GM23338 (cell line): ENCODE measurements around the gene NBAS. TPM values are rescaled to one million over a fixed set of nuclear protein-coding genes. Genes with fewer than 3 reads are reported as not detected.

Experiments used
- ATAC-seq: fragments of 200-7000 bp; cut with Tn5 transposase; 3 replicates; pipeline ENCODE4 v1.9.1; 2020
- DNase-seq: peaks from one replicate; pipeline ENCODE4 v3.0.0-alpha.2; 2015; ENCODE audit warnings: low spot score
- H2AFZ ChIP-seq: fragments of 200-600 bp; sonication (generic); 2 replicates; pipeline ENCODE4 v1.8.0; 2016; ENCODE audit warnings: antibody characterized with exemption, mild to moderate bottlenecking, moderate library complexity
- H3F3A ChIP-seq: fragments of 200-600 bp; sonication (generic); replicated peaks from 2 replicates; pipeline ENCODE4 v1.8.0; 2017; ENCODE audit warnings: antibody characterized with exemption, mixed run types, low read depth
- H3K27ac ChIP-seq: fragments of 200-600 bp; sonication (generic); 2 replicates; pipeline ENCODE4 v1.6.1; 2016; ENCODE audit warnings: low read depth
- H3K27me3 ChIP-seq: fragments of 200-600 bp; sonication (generic); 2 replicates; pipeline ENCODE4 v1.8.0; 2016; ENCODE audit warnings: mild to moderate bottlenecking, mixed run types, moderate library complexity; ENCODE audit not compliant: insufficient read depth
- H3K36me3 ChIP-seq: fragments of 200-600 bp; sonication (generic); 2 replicates; pipeline ENCODE4 v1.8.0; 2016; ENCODE audit warnings: mild to moderate bottlenecking; ENCODE audit not compliant: insufficient read depth
- H3K4me1 ChIP-seq: fragments of 200-600 bp; sonication (generic); 2 replicates; pipeline ENCODE4 v1.8.0; 2016; ENCODE audit warnings: mild to moderate bottlenecking, moderate library complexity; ENCODE audit not compliant: insufficient read depth
- H3K4me2 ChIP-seq: fragments of 200-600 bp; sonication (generic); 2 replicates; pipeline ENCODE4 v1.7.1; 2017; ENCODE audit warnings: mixed run types
- H3K4me3 ChIP-seq: fragments of 200-600 bp; sonication (generic); 2 replicates; pipeline ENCODE4 v1.6.1; 2016; ENCODE audit warnings: mixed run types
- H3K79me2 ChIP-seq: fragments of 200-600 bp; sonication (generic); replicated peaks from 2 replicates; pipeline ENCODE4 v1.8.0; 2017; ENCODE audit warnings: mild to moderate bottlenecking; ENCODE audit not compliant: insufficient read depth
- H3K9me2 ChIP-seq: fragments of 200-600 bp; sonication (generic); 2 replicates; pipeline ENCODE4 v1.8.0; 2017; ENCODE audit not compliant: insufficient read depth
- H4K20me1 ChIP-seq: fragments of 200-600 bp; sonication (generic); replicated peaks from 2 replicates; pipeline ENCODE4 v1.8.0; 2017; ENCODE audit warnings: mild to moderate bottlenecking; ENCODE audit not compliant: insufficient read depth
- H3K27ac Mint-ChIP-seq: 2 replicates; pipeline ENCODE4 v1.8.0; 2020; ENCODE audit warnings: inconsistent platforms, mild to moderate bottlenecking, moderate library complexity, mixed read lengths
- H3K27me3 Mint-ChIP-seq: 3 replicates; pipeline ENCODE4 v1.8.0; 2022; ENCODE audit warnings: low read depth, mild to moderate bottlenecking, moderate library complexity, mixed read lengths, inconsistent platforms; ENCODE audit not compliant: insufficient read depth, poor library complexity
- H3K36me3 Mint-ChIP-seq: 3 replicates; pipeline ENCODE4 v1.8.0; 2021; ENCODE audit warnings: low read depth, mild to moderate bottlenecking, inconsistent platforms, moderate library complexity, mixed read lengths
- H3K4me1 Mint-ChIP-seq: 3 replicates; pipeline ENCODE4 v1.8.0; 2020; ENCODE audit warnings: mild to moderate bottlenecking, inconsistent platforms, mixed read lengths
- H3K4me3 Mint-ChIP-seq: 3 replicates; pipeline ENCODE4 v1.8.0; 2021; ENCODE audit warnings: moderate library complexity, mild to moderate bottlenecking, inconsistent platforms, mixed read lengths
- H3K9me3 Mint-ChIP-seq: 3 replicates; pipeline ENCODE4 v1.8.0; 2020; ENCODE audit warnings: moderate library complexity, mild to moderate bottlenecking, inconsistent platforms, mixed read lengths
- CREB1 ChIP-seq: fragments of 250-450 bp; sonication (Bioruptor Pico); IDR thresholded peaks from 2 replicates; pipeline ENCODE4 v1.5.0; 2020; ENCODE audit warnings: low read depth, mild to moderate bottlenecking, moderate library complexity
- ETS1 ChIP-seq: IDR thresholded peaks from 2 replicates; pipeline ENCODE4 v1.6.1; 2016; ENCODE audit warnings: antibody characterized with exemption
- EZH2 ChIP-seq: fragments of 200-600 bp; sonication (generic); IDR thresholded peaks from one replicate; pipeline ENCODE4 v1.8.0; 2017; ENCODE audit warnings: antibody characterized with exemption, mild to moderate bottlenecking, low read depth; ENCODE audit not compliant: unreplicated experiment
- EZH2phosphoT487 ChIP-seq: fragments of 200-600 bp; sonication (generic); IDR thresholded peaks from one replicate; pipeline ENCODE4 v1.8.1; 2018; ENCODE audit warnings: antibody characterized with exemption; ENCODE audit not compliant: unreplicated experiment
- JUNB ChIP-seq: IDR thresholded peaks from one replicate; pipeline ENCODE4 v1.6.1; 2016; ENCODE audit warnings: antibody characterized with exemption; ENCODE audit not compliant: unreplicated experiment
- POLR2AphosphoS5 ChIP-seq: IDR thresholded peaks from 2 replicates; pipeline ENCODE4 v1.6.1; 2016; ENCODE audit warnings: antibody characterized with exemption, low read depth
- STAT1 ChIP-seq: IDR thresholded peaks from one replicate; pipeline ENCODE4 v1.6.1; 2016; ENCODE audit warnings: antibody characterized with exemption; ENCODE audit not compliant: unreplicated experiment
- ZNF114 ChIP-seq: fragments of 250-450 bp; sonication (Bioruptor Pico); IDR thresholded peaks from 2 replicates; pipeline ENCODE4 v1.5.0; 2020; ENCODE audit warnings: mild to moderate bottlenecking, moderate library complexity
- ZNF331 ChIP-seq: fragments of 250-450 bp; sonication (Bioruptor Pico); IDR thresholded peaks from 2 replicates; pipeline ENCODE4 v1.5.0; 2020; ENCODE audit warnings: low read depth, mild to moderate bottlenecking, moderate library complexity
- ZNF462 ChIP-seq: fragments of 250-450 bp; sonication (Bioruptor Pico); IDR thresholded peaks from 2 replicates; pipeline ENCODE4 v1.5.0; 2020; ENCODE audit warnings: mild to moderate bottlenecking, moderate library complexity
- polyA plus RNA-seq: library from polyadenylated mRNA; unstranded; fragments of >200 nt; fragmentation: Nextera tagmentation; extraction: Ambion mirVana; gene quantifications from 2 replicates; pipeline ENCODE4 v1.2.1, GENCODE V29; 2016
- total RNA-seq: library from RNA; depleted of rRNA; stranded (reverse); fragments of >200 nt; shearing (Covaris generic); gene quantifications from 2 replicates; pipeline ENCODE4 v1.2.3, GENCODE V29; 2014

NBAS gene
- total and polyA plus RNA-seq, 2 experiments from 2014 or later = 24.8 to 38.9 TPM

GRCh38 chr2:15599994-15600393 lies 38.9 kb upstream of the NBAS start:
- H3K27me3 ChIP-seq = no peaks in the 10 kb centered on the region
- no peak for TF ChIP-seq ZNF331 (CRISPR knock-in tag)
- TF ChIP-seq ZNF114 (CRISPR knock-in tag) = no peak
- TF ChIP-seq STAT1 = no peak
- TF ChIP-seq ETS1 = no peak
- TF ChIP-seq JUNB = no peak
- no peak for TF ChIP-seq CREB1 (CRISPR knock-in tag)
- TF ChIP-seq EZH2phosphoT487 = no peak
- TF ChIP-seq POLR2AphosphoS5 = no peak
- TF ChIP-seq ZNF462 (CRISPR knock-in tag) = no peak
- no peak for TF ChIP-seq EZH2
- H3K4me2 ChIP-seq = no peak overlapping the region
- no peak overlapping the region for H3K4me3 Mint-ChIP-seq
- H3K27me3 Mint-ChIP-seq = no peaks in the 10 kb centered on the region
- no peak for DNase-seq
- H3K4me1 ChIP-seq = no peaks in the 10 kb centered on the region
- peaks cover 89% of the 10 kb centered on the region for H3K36me3 Mint-ChIP-seq
- H4K20me1 ChIP-seq = peaks cover 17% of the 10 kb centered on the region
- H3K27ac ChIP-seq = no peak overlapping the region
- H3K9me2 ChIP-seq = no peaks in the 10 kb centered on the region
- no peak overlapping the region for H3K4me3 ChIP-seq
- H3K4me1 Mint-ChIP-seq = no peaks in the 10 kb centered on the region
- H3K27ac Mint-ChIP-seq = no peak overlapping the region
- H3K79me2 ChIP-seq = peaks cover 10% of the 10 kb centered on the region
- no peak for ATAC-seq
- H3K36me3 ChIP-seq = peaks cover 86% of the 10 kb centered on the region
- H3F3A ChIP-seq = no peaks in the 10 kb centered on the region
- no peak overlapping the region for H2AFZ ChIP-seq
- no peaks in the 10 kb centered on the region for H3K9me3 Mint-ChIP-seq
